MM.1S (cell line): Measurements from ENCODE around the gene NTM.
"Not testable (repeated sequence)": the region's sequence is repeated elsewhere in the genome, so short reads cannot be mapped to it uniquely, and the experiment has no call there.

Source experiments
- DNase-seq: peaks from one replicate; pipeline ENCODE4 v3.0.0-alpha.2; 2015
- H2AFZ ChIP-seq: fragments of 300-600 bp; sonication (generic); 2 replicates; pipeline ENCODE4 v1.6.0; 2016; ENCODE audit warnings: antibody characterized with exemption, low read length
- H3F3A ChIP-seq: fragments of 300-600 bp; sonication (generic); 2 replicates; pipeline ENCODE4 v1.6.1; 2016; ENCODE audit warnings: mild to moderate bottlenecking, antibody characterized with exemption, low read length, moderate library complexity, mixed read lengths; ENCODE audit not compliant: insufficient read depth
- H3K27ac ChIP-seq: fragments of 300-600 bp; sonication (generic); 2 replicates; pipeline ENCODE4 v1.5.1; 2016; ENCODE audit warnings: mild to moderate bottlenecking, low read length
- H3K27me3 ChIP-seq: fragments of 300-600 bp; sonication (generic); replicated peaks from 2 replicates; pipeline ENCODE4 v1.6.0; 2016; ENCODE audit warnings: low read length; ENCODE audit not compliant: insufficient read depth
- H3K36me3 ChIP-seq: fragments of 300-600 bp; sonication (generic); replicated peaks from 2 replicates; pipeline ENCODE4 v1.6.1; 2016; ENCODE audit warnings: mild to moderate bottlenecking, low read length, mixed read lengths; ENCODE audit not compliant: insufficient read depth
- H3K4me1 ChIP-seq: fragments of 300-600 bp; sonication (generic); 2 replicates; pipeline ENCODE4 v1.6.1; 2016; ENCODE audit warnings: low read length, mixed read lengths
- H3K4me2 ChIP-seq: fragments of 300-600 bp; sonication (generic); 2 replicates; pipeline ENCODE4 v1.6.0; 2016; ENCODE audit warnings: low read depth, low read length
- H3K4me3 ChIP-seq: fragments of 300-600 bp; sonication (generic); 2 replicates; pipeline ENCODE4 v1.5.1; 2016; ENCODE audit warnings: low read length, mixed read lengths
- H3K79me2 ChIP-seq: fragments of 300-600 bp; sonication (generic); 2 replicates; pipeline ENCODE4 v1.6.1; 2016; ENCODE audit warnings: mixed run types, low read length, mixed read lengths
- H3K9ac ChIP-seq: fragments of 300-600 bp; sonication (generic); 2 replicates; pipeline ENCODE4 v1.6.1; 2016; ENCODE audit warnings: low read length, mixed read lengths
- H3K9me2 ChIP-seq: fragments of 300-600 bp; sonication (generic); replicated peaks from 2 replicates; pipeline ENCODE4 v1.6.1; 2016; ENCODE audit warnings: mild to moderate bottlenecking, low read length, mixed read lengths; ENCODE audit not compliant: insufficient read depth
- H3K9me3 ChIP-seq: fragments of 300-600 bp; sonication (generic); replicated peaks from 2 replicates; pipeline ENCODE4 v1.6.1; 2016; ENCODE audit warnings: mild to moderate bottlenecking, low read length, mixed read lengths; ENCODE audit not compliant: insufficient read depth
- H4K20me1 ChIP-seq: fragments of 300-600 bp; sonication (generic); 2 replicates; pipeline ENCODE4 v1.6.1; 2016; ENCODE audit warnings: mild to moderate bottlenecking, low read length, moderate library complexity, mixed read lengths; ENCODE audit not compliant: insufficient read depth
- CTCF ChIP-seq: fragments of 300-600 bp; sonication (generic); IDR thresholded peaks from 2 replicates; pipeline ENCODE4 v1.5.1; 2016; ENCODE audit warnings: antibody characterized with exemption, low read length, mixed read lengths
- EZH2 ChIP-seq: fragments of 300-600 bp; sonication (generic); optimal IDR thresholded peaks from 2 replicates; pipeline ENCODE3; 2017; ENCODE audit warnings: low read depth, mild to moderate bottlenecking, antibody characterized with exemption, low read length, mixed read lengths
- EZH2phosphoT487 ChIP-seq: fragments of 300-600 bp; sonication (generic); IDR thresholded peaks from 2 replicates; pipeline ENCODE4 v1.6.1; 2018; ENCODE audit warnings: antibody characterized with exemption, low read length

The NTM gene

GRCh38 chr11:131331546-131331945 lies 38.9 kb upstream of the NTM start:
- no peak for DNase-seq
- Histone ChIP-seq H3K9ac (no peak overlapping the region), H3K79me2 (no peaks in the 10 kb centered on the region), H3K27me3 (no peaks in the 10 kb centered on the region), H2AFZ (no peak overlapping the region), H3K4me3 (no peak overlapping the region), H3K4me1 (no peaks in the 10 kb centered on the region), H3F3A (no peaks in the 10 kb centered on the region), H3K36me3 (no peaks in the 10 kb centered on the region), H4K20me1 (no peaks in the 10 kb centered on the region), H3K4me2 (no peak overlapping the region), H3K9me3 (no peaks in the 10 kb centered on the region), H3K27ac (no peak overlapping the region), H3K9me2 (no peaks in the 10 kb centered on the region)
- TF ChIP-seq EZH2phosphoT487 = no peak

GRCh38 chr11:131334601-131335000 lies 35.8 kb upstream of the NTM start:
- H3K9ac ChIP-seq = no peak overlapping the region
- H3K4me2 ChIP-seq = no peak overlapping the region
- DNase-seq = no peak
- no peak overlapping the region for H3K27ac ChIP-seq
- no peaks in the 10 kb centered on the region for H3K27me3 ChIP-seq
- H3F3A ChIP-seq = no peaks in the 10 kb centered on the region
- H3K4me1 ChIP-seq = no peaks in the 10 kb centered on the region
- no peaks in the 10 kb centered on the region for H4K20me1 ChIP-seq
- H3K9me3 ChIP-seq = no peaks in the 10 kb centered on the region
- H2AFZ ChIP-seq = no peak overlapping the region
- H3K36me3 ChIP-seq = no peaks in the 10 kb centered on the region
- H3K4me3 ChIP-seq = no peak overlapping the region
- no peaks in the 10 kb centered on the region for H3K79me2 ChIP-seq
- no peaks in the 10 kb centered on the region for H3K9me2 ChIP-seq
- no peak for TF ChIP-seq CTCF
- no peak for TF ChIP-seq EZH2
- TF ChIP-seq EZH2phosphoT487 = no peak

GRCh38 chr11:131341900-131342299 lies 28.5 kb upstream of the NTM start:
- H3K4me1 ChIP-seq, H3K4me3 ChIP-seq, DNase-seq, H3K27ac ChIP-seq, H3K36me3 ChIP-seq, H4K20me1 ChIP-seq, H3K27me3 ChIP-seq, H3K9me3 ChIP-seq, H3K9me2 ChIP-seq, H3K79me2 ChIP-seq, H3K4me2 ChIP-seq, H3K9ac ChIP-seq, H2AFZ ChIP-seq, H3F3A ChIP-seq: not testable (repeated sequence)

- not testable (repeated sequence) for H3F3A ChIP-seq, H2AFZ ChIP-seq, H3K79me2 ChIP-seq, DNase-seq, H3K9me2 ChIP-seq, H3K4me1 ChIP-seq, H3K27ac ChIP-seq, H3K27me3 ChIP-seq, H4K20me1 ChIP-seq, H3K36me3 ChIP-seq, H3K4me3 ChIP-seq, H3K9me3 ChIP-seq, H3K4me2 ChIP-seq, H3K9ac ChIP-seq
Measured at GRCh38 chr11:131342442-131342841, 28.0 kb upstream of the NTM start.

- no peaks in the 10 kb centered on the region for H4K20me1 ChIP-seq
- no peak for TF ChIP-seq EZH2
- TF ChIP-seq EZH2phosphoT487 = no peak
- TF ChIP-seq CTCF = no peak
- no peak overlapping the region for H3K4me2 ChIP-seq
- no peak for DNase-seq
- no peak overlapping the region for H3K27ac ChIP-seq
- no peaks in the 10 kb centered on the region for H3K9me3 ChIP-seq
- H2AFZ ChIP-seq = no peak overlapping the region
- H3K9ac ChIP-seq = no peak overlapping the region
- no peaks in the 10 kb centered on the region for H3K4me1 ChIP-seq
- no peak overlapping the region for H3K4me3 ChIP-seq
- H3K9me2 ChIP-seq = no peaks in the 10 kb centered on the region
- no peaks in the 10 kb centered on the region for H3K79me2 ChIP-seq
- no peaks in the 10 kb centered on the region for H3K27me3 ChIP-seq
- H3F3A ChIP-seq = no peaks in the 10 kb centered on the region
- H3K36me3 ChIP-seq = no peaks in the 10 kb centered on the region
Measured at GRCh38 chr11:131345406-131345805, 25.0 kb upstream of the NTM start.
